Measurements from ENCODE around the gene ULK4.

DNA sequence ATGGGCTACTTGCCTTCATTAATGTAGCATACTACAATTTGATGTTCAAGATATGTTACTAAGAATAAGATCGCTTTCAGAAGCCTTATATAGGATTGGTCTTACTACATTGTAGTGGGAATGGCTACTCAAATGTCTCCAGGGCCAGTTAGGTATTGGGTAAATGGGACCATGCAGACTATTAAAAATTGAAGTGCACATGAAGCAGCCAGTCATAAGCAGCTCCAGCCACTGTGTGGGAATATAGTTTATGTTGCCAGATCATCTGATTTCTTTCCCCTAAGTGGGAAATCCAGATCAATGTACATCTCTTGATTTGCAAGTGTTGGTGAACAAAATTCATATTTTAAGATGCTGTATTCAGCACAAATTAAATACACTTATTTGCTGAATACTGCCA is 757.5 kb downstream of the ULK4 start:
- TF ChIP-seq, protein P1, sequence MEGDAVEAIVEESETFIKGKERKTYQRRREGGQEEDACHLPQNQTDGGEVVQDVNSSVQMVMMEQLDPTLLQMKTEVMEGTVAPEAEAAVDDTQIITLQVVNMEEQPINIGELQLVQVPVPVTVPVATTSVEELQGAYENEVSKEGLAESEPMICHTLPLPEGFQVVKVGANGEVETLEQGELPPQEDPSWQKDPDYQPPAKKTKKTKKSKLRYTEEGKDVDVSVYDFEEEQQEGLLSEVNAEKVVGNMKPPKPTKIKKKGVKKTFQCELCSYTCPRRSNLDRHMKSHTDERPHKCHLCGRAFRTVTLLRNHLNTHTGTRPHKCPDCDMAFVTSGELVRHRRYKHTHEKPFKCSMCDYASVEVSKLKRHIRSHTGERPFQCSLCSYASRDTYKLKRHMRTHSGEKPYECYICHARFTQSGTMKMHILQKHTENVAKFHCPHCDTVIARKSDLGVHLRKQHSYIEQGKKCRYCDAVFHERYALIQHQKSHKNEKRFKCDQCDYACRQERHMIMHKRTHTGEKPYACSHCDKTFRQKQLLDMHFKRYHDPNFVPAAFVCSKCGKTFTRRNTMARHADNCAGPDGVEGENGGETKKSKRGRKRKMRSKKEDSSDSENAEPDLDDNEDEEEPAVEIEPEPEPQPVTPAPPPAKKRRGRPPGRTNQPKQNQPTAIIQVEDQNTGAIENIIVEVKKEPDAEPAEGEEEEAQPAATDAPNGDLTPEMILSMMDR (IDR thresholded peaks at IDR 0.05; ENCODE audit: low read depth, low read length) = no peak
- TF ChIP-seq EZH2phosphoT487 (IDR thresholded peaks at IDR 0.05; ENCODE audit: low read depth) = no peak

All from OCI-LY3 (cell line).